ENCODE data around the gene APOC4.

Gene APOC4

DNA sequence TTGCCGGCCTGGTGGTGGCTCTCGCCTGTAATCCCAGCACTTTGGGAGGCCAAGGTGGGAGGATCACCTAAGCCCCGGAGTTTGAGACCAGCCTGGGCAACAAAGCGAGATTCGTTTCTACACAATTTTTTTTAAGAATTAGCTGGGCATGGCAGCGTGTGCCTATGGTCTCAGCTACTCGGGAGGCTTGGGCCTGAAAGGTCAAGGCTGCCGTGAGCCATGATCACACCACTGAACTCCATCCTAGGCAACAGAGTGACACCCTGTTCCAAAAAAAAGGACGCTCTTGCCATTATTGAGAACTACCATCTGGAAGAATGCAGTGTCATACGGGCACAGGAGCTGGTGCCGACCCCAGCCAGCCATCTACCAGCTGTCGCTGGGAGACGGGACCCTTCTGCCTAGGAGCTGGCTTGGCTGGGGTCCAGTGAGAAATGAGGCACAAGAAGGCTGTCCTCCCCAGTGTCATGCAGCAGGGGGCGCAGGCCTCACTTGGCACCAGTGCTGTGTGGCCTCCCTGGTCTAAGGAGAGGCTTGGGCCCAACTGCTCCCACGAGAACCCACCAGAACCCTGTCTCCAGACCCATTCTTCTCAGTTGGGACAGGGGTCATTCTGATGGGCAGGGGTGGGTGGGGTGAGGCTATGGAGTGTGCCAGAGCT lies 47.0 kb downstream of the APOC4 start (continued):
- no peak for TF ChIP-seq ZNF510 (tag by site-specific recombination; IDR thresholded peaks at IDR 0.05; ENCODE audit: insufficient replicate concordance)

DNA sequence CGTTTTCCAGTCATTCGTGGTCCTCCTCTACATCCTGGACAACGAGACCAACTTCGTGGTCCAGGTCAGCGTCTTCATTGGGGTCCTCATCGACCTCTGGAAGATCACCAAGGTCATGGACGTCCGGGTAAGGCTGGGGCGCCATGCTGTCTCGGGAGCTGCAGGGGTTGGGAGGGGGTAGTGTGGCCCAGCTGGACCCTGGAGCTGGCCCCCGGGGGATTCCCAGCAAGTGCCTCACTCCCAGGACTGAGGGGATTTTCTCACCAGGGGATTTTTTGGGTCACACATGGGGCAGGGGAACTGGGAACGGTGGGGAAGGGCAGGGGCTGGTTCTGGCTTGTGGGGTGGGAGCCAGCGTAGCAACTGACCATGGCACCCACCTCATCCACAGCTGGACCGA lies 48.4 kb downstream of the APOC4 start:
- Histone ChIP-seq H3K9me3 (ENCODE audit: control insufficient read depth, insufficient read depth, low read depth, low read length) (no peaks in the 10 kb centered on the region), H3K36me3 (ENCODE audit: control insufficient read depth in 2 of 2, insufficient read depth in 1 of 2, low read length in 2 of 2) (peaks cover 15 to 74% of the 10 kb centered on the region in 2 experiments), H3K4me1 (ENCODE audit: control insufficient read depth, insufficient read depth, low read length) (no peaks in the 10 kb centered on the region), H3K27ac (ENCODE audit: extremely low read depth, low read depth, low read length) (no peak overlapping the region), H3K4me3 (ENCODE audit: low read depth, low read length) (no peak overlapping the region)
- ChIA-PET POLR2A (no interaction called here), CTCF (interaction anchor here (0.8 to 2.9 kb wide), 6 partner anchors 10 to 349 kb away, joined by 3 to 22 read pairs (median 4); partner anchors contain the start of gene RELB)
- no peak for TF ChIP-seq ZNF248 (tag by site-specific recombination; IDR thresholded peaks at IDR 0.05)
- TF ChIP-seq, protein P1, sequence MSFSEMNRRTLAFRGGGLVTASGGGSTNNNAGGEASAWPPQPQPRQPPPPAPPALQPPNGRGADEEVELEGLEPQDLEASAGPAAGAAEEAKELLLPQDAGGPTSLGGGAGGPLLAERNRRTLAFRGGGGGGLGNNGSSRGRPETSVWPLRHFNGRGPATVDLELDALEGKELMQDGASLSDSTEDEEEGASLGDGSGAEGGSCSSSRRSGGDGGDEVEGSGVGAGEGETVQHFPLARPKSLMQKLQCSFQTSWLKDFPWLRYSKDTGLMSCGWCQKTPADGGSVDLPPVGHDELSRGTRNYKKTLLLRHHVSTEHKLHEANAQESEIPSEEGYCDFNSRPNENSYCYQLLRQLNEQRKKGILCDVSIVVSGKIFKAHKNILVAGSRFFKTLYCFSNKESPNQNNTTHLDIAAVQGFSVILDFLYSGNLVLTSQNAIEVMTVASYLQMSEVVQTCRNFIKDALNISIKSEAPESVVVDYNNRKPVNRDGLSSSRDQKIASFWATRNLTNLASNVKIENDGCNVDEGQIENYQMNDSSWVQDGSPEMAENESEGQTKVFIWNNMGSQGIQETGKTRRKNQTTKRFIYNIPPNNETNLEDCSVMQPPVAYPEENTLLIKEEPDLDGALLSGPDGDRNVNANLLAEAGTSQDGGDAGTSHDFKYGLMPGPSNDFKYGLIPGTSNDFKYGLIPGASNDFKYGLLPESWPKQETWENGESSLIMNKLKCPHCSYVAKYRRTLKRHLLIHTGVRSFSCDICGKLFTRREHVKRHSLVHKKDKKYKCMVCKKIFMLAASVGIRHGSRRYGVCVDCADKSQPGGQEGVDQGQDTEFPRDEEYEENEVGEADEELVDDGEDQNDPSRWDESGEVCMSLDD (tag by site-specific recombination; IDR thresholded peaks at IDR 0.05), result no peak
- TF ChIP-seq, protein P2, sequence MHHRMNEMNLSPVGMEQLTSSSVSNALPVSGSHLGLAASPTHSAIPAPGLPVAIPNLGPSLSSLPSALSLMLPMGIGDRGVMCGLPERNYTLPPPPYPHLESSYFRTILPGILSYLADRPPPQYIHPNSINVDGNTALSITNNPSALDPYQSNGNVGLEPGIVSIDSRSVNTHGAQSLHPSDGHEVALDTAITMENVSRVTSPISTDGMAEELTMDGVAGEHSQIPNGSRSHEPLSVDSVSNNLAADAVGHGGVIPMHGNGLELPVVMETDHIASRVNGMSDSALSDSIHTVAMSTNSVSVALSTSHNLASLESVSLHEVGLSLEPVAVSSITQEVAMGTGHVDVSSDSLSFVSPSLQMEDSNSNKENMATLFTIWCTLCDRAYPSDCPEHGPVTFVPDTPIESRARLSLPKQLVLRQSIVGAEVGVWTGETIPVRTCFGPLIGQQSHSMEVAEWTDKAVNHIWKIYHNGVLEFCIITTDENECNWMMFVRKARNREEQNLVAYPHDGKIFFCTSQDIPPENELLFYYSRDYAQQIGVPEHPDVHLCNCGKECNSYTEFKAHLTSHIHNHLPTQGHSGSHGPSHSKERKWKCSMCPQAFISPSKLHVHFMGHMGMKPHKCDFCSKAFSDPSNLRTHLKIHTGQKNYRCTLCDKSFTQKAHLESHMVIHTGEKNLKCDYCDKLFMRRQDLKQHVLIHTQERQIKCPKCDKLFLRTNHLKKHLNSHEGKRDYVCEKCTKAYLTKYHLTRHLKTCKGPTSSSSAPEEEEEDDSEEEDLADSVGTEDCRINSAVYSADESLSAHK (tag by site-specific recombination; IDR thresholded peaks at IDR 0.05), result no peak
- TF ChIP-seq, protein P3, sequence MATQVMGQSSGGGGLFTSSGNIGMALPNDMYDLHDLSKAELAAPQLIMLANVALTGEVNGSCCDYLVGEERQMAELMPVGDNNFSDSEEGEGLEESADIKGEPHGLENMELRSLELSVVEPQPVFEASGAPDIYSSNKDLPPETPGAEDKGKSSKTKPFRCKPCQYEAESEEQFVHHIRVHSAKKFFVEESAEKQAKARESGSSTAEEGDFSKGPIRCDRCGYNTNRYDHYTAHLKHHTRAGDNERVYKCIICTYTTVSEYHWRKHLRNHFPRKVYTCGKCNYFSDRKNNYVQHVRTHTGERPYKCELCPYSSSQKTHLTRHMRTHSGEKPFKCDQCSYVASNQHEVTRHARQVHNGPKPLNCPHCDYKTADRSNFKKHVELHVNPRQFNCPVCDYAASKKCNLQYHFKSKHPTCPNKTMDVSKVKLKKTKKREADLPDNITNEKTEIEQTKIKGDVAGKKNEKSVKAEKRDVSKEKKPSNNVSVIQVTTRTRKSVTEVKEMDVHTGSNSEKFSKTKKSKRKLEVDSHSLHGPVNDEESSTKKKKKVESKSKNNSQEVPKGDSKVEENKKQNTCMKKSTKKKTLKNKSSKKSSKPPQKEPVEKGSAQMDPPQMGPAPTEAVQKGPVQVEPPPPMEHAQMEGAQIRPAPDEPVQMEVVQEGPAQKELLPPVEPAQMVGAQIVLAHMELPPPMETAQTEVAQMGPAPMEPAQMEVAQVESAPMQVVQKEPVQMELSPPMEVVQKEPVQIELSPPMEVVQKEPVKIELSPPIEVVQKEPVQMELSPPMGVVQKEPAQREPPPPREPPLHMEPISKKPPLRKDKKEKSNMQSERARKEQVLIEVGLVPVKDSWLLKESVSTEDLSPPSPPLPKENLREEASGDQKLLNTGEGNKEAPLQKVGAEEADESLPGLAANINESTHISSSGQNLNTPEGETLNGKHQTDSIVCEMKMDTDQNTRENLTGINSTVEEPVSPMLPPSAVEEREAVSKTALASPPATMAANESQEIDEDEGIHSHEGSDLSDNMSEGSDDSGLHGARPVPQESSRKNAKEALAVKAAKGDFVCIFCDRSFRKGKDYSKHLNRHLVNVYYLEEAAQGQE (tag by site-specific recombination; IDR thresholded peaks at IDR 0.05), result no peak
- no peak for TF ChIP-seq ZNF76 (tag by site-specific recombination; IDR thresholded peaks at IDR 0.05; ENCODE audit: borderline replicate concordance, low read depth)
- no peak for TF ChIP-seq RBAK (tag by site-specific recombination; IDR thresholded peaks at IDR 0.05)
- TF ChIP-seq SCRT2 (tag by site-specific recombination; IDR thresholded peaks at IDR 0.05), result no peak

DNA sequence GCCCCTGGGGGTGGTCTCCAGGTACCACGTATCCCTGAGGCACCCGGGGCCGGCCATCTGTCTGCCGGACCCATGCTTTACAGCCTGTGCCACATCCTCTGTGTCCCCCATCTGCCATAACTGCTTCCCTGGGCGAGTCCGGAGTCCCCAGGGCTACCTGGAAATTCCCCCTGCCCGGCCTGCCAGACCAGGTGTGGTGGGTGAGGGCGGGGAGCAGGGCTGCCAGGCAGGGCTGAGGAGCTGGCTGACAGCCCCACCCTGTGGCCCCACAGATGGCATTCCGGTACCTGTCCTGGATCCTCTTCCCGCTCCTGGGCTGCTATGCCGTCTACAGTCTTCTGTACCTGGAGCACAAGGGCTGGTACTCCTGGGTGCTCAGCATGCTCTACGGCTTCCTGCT lies 48.9 kb downstream of the APOC4 start:
- no peaks in the 10 kb centered on the region for H3K4me1 ChIP-seq (ENCODE audit: control insufficient read depth, insufficient read depth, low read length)
- no peak for TF ChIP-seq ZNF354C (tag by site-specific recombination; IDR thresholded peaks at IDR 0.05; ENCODE audit: borderline replicate concordance, low read depth)
- no peak for TF ChIP-seq OSR2 (tag by site-specific recombination; IDR thresholded peaks at IDR 0.05)
- TF ChIP-seq, protein P4, sequence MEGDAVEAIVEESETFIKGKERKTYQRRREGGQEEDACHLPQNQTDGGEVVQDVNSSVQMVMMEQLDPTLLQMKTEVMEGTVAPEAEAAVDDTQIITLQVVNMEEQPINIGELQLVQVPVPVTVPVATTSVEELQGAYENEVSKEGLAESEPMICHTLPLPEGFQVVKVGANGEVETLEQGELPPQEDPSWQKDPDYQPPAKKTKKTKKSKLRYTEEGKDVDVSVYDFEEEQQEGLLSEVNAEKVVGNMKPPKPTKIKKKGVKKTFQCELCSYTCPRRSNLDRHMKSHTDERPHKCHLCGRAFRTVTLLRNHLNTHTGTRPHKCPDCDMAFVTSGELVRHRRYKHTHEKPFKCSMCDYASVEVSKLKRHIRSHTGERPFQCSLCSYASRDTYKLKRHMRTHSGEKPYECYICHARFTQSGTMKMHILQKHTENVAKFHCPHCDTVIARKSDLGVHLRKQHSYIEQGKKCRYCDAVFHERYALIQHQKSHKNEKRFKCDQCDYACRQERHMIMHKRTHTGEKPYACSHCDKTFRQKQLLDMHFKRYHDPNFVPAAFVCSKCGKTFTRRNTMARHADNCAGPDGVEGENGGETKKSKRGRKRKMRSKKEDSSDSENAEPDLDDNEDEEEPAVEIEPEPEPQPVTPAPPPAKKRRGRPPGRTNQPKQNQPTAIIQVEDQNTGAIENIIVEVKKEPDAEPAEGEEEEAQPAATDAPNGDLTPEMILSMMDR (tag by site-specific recombination; IDR thresholded peaks at IDR 0.05), result no peak
- TF ChIP-seq ZNF514 (tag by site-specific recombination; IDR thresholded peaks at IDR 0.05), result no peak
- TF ChIP-seq ZNF266 (tag by site-specific recombination; IDR thresholded peaks at IDR 0.05; ENCODE audit: low read depth), result no peak
- H3K4me3 ChIP-seq (ENCODE audit: low read depth, low read length), result no peak overlapping the region
- ChIA-PET POLR2A (no interaction called here), CTCF (interaction anchor here (1.3 to 1.5 kb wide), 2 partner anchors 39 to 66 kb away, joined by 3 read pairs; no protein-coding TSS in a partner anchor)
- no peaks in the 10 kb centered on the region for H3K9me3 ChIP-seq (ENCODE audit: control insufficient read depth, insufficient read depth, low read depth, low read length)
- peaks cover 13 to 69% of the 10 kb centered on the region in 2 experiments for H3K36me3 ChIP-seq (ENCODE audit: control insufficient read depth in 2 of 2, insufficient read depth in 1 of 2, low read length in 2 of 2)
- no peak overlapping the region for H3K27ac ChIP-seq (ENCODE audit: extremely low read depth, low read depth, low read length)
